GM21825 (cell line): ENCODE data around the gene CFAP70.
A peak's percentile ranks its signal among the peaks of the same experiment; 100 is the strongest.
"Not testable (repeated sequence)": the region's sequence is repeated elsewhere in the genome, so short reads cannot be mapped to it uniquely, and the experiment has no call there.

Experiments
- ATAC-seq: cut with Tn5 transposase; IDR thresholded peaks from one replicate; pipeline ENCODE4 v1.9.1; 2021; ENCODE audit warnings: mild to moderate bottlenecking, moderate library complexity; ENCODE audit not compliant: unreplicated experiment

The CFAP70 gene

DNA sequence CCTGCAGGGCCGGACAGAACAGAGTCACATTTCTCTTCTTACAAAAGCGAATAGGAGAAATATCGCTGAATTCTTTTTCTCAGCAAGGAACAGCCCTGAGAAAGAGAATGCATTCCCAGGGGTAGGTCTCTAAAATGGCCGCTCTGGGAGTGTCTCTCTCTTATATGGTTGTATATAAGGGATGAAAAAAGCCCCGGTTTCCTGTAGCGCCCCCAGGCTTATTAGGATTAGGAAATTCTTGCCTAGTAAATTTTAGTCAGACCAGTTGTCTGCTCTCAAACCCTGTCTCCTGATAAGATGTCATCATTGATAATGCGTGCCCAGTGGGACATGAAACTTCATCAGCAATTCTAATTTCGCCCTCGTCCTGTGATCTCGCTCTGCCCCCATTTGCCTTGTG lies 100.1 kb downstream of the CFAP70 start:
- ATAC-seq, result not testable (repeated sequence)

GRCh38 chr10:73253225-73253555 lies 105.5 kb downstream of the CFAP70 start:
- no peak for ATAC-seq

GRCh38 chr10:73252445-73253224 lies 106.0 kb downstream of the CFAP70 start, which contains the start of gene MRPS16:
Gene MRPS16, minus strand, starts transcription at chr10:73252644. Its CDS starts 162 bp downstream, at chr10:73252482.
- peak; percentile 82 for ATAC-seq

GRCh38 chr10:73251683-73252444 lies 106.8 kb downstream of the CFAP70 start:
- no peak for ATAC-seq

DNA sequence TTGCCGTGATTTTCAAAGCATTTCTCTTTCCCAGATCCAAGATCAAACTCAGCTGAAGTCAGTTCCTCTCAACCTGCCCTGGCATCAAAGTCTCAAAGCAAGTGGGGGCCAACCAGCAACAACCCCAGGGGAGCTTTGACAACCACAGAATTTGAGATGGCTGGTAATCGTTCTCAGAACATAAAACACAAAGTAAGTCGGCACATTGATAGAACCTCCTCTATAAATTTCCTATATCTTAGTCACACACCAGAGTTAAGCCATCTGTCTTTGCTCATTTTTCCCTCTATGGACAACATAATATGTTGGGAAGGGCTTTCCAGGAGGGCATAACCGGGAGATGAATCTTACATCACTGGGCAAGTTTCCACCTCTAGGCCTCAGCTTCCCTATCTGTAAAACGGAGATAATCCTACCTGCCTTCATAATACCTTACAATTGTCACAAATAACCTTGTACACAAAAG lies 110.4 kb downstream of the CFAP70 start:
- no peak for ATAC-seq

GRCh38 chr10:73247509-73248258 lies 111.0 kb downstream of the CFAP70 start:
- ATAC-seq, result no peak

GRCh38 chr10:73246646-73247508 lies 111.8 kb downstream of the CFAP70 start, which contains the start of gene DNAJC9:
Gene DNAJC9, minus strand, starts transcription at chr10:73247255. Its CDS starts 66 bp downstream, at chr10:73247189.
- peak; percentile 78 for ATAC-seq

GRCh38 chr10:73246322-73246645 lies 112.4 kb downstream of the CFAP70 start:
- no peak for ATAC-seq

DNA sequence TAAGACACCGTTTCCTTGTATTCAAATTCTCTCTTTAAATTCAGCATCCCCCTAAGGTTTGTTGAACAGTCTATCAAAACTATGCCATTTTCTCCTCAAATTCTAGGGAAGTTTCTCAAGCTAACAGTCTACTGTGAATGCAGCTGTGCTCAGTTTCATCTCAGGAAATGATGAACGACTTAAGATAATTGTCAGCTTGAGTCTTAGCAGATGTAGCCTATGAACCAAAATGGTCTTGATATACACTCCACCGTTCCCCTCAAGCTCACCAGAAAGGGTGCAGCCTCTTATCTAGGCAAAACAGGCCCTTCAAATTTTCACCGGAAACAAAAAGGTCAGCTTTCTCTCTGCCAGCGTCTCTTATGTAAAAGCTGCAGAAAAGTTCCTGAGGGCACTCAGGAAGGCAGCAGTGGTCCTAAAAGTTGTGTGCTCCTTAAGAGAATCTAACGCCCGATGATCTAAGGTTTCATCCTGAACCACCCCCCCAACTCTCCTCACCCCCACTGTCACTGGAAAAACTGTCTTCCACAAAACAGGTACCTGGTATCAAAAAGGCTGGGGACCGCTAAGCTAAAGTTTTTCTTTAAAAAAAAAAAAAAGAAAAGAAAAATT lies 113.7 kb downstream of the CFAP70 start:
- no peak for ATAC-seq

GRCh38 chr10:73239908-73240307 lies 118.8 kb downstream of the CFAP70 start:
- no peak for ATAC-seq

- ATAC-seq, result no peak
Observed at GRCh38 chr10:73238990-73239566, 119.6 kb downstream of the CFAP70 start.

DNA sequence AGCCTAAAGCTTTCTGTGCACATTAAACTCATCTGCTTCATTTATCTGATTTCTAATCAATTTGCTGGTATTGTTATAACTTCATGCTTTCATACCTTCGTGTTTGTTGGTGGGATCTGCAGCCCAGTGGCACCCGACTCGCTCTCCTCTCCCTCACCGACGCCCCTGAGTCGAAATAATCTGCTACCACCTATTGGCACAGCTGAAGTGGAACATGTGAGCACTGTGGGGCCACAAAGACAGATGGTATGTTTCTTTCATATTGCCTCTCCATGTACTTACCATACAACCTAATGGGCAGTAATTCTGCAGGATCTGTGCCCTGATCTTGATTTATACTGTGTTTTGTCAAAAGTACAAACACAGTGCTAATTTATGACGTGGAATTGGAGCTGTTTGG lies 124.0 kb downstream of the CFAP70 start:
- ATAC-seq, result no peak

GRCh38 chr10:73233883-73234282 lies 124.8 kb downstream of the CFAP70 start:
- no peak for ATAC-seq

GRCh38 chr10:73232887-73233286 lies 125.8 kb downstream of the CFAP70 start:
- ATAC-seq, result no peak

- ATAC-seq, result no peak
Observed at GRCh38 chr10:73229567-73229966, 129.1 kb downstream of the CFAP70 start.

DNA sequence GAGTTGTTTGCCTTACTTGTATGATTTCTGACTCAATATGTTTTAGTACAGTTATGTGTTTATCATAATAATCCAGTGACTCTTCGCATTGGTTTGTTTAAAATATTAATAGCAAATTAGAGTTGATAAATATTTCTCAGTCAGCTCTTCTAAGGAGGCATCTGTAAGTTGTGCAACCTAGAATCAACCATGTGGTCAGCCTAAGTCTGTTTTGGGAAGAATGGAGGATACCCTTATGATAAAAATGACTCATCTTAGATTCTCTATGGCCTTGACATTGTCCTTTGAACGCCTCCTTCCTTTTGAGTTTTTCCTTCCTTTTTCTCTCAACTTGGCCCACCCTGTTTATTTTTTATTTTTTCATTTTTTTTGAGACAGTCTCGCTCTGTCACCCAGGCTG lies 130.4 kb downstream of the CFAP70 start:
- ATAC-seq, result no peak

DNA sequence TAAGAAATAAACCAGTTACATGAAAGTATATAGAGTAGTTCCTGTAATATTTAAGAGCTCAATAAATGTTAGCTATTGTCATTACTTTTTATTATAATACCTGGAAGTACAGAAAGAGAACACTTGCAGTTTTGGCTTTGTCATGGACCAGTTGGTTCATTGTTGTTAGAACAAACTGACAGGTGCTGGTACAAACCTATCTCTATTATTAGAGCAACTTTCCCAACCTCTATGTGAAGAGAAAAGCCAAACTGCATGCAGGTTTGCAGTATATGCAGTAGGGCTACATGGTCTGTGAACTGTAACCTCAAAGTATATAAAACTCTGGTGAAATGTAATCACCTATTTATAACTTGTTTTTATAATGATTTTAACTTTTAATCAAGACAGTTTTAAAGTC lies 132.0 kb downstream of the CFAP70 start:
- no peak for ATAC-seq

- no peak for ATAC-seq
Observed at GRCh38 chr10:73225518-73225917, 133.1 kb downstream of the CFAP70 start.

DNA sequence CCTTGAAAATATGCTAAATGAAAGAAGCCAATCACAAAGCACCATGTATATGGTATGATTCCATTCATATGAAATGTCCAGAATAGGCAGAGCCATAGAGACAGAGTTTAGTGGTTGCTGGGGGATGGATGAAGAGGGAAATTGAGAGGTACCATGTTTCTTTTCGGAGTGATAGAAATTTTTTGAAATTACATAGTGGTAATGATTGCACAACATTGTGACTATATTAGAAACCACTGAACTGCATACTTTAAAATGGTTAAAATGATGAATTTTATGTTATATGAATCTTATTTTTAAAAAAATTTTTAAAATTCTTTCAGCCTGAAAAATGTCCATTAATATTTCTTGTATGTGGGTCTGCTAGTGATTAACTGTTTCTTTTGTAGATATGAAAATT lies 137.7 kb downstream of the CFAP70 start:
- ATAC-seq, result no peak

GRCh38 chr10:73219384-73219783 lies 139.3 kb downstream of the CFAP70 start:
- ATAC-seq, result no peak
